H9 (cell line): ENCODE results near the gene CNNM2. TPM values are rescaled to one million over a fixed set of nuclear protein-coding genes. Genes with fewer than 3 reads are reported as not detected.

Experiments used
- DNase-seq: peaks from one replicate; pipeline ENCODE4 v3.0.0-alpha.2; 2017
- H2AFZ ChIP-seq: one replicate; pipeline ENCODE4 v1.6.1; 2013; ENCODE audit warnings: mild to moderate bottlenecking, low read length, control low read depth, moderate library complexity
- H2AK5ac ChIP-seq: 2 replicates; pipeline ENCODE4 v1.6.1; 2013; ENCODE audit warnings: low read length, control low read depth, mixed read lengths; ENCODE audit not compliant: insufficient read length
- H2BK120ac ChIP-seq: one replicate; pipeline ENCODE4 v1.6.1; 2013; ENCODE audit warnings: low read depth, mild to moderate bottlenecking, low read length, control low read depth, inconsistent platforms; ENCODE audit not compliant: poor library complexity, severe bottlenecking
- H2BK12ac ChIP-seq: 2 replicates; pipeline ENCODE4 v1.6.1; 2013; ENCODE audit warnings: low read length, control low read depth, mixed read lengths, low read depth; ENCODE audit not compliant: insufficient read length
- H2BK15ac ChIP-seq: 2 replicates; pipeline ENCODE4 v1.6.1; 2013; ENCODE audit warnings: low read depth, low read length, control low read depth
- H2BK20ac ChIP-seq: one replicate; pipeline ENCODE4 v1.6.1; 2013; ENCODE audit warnings: low read depth, mild to moderate bottlenecking, low read length, control low read depth, inconsistent platforms; ENCODE audit not compliant: poor library complexity, severe bottlenecking
- H2BK5ac ChIP-seq: 2 replicates; pipeline ENCODE4 v1.6.1; 2013; ENCODE audit warnings: low read length, control low read depth, mixed read lengths; ENCODE audit not compliant: insufficient read length
- H3K14ac ChIP-seq: 2 replicates; pipeline ENCODE4 v1.6.1; 2013; ENCODE audit warnings: low read length, control low read depth; ENCODE audit not compliant: insufficient read depth
- H3K18ac ChIP-seq: 2 replicates; pipeline ENCODE4 v1.6.1; 2013; ENCODE audit warnings: low read depth, mild to moderate bottlenecking, mixed read lengths, low read length, control low read depth; ENCODE audit not compliant: insufficient read length
- H3K23ac ChIP-seq: 2 replicates; pipeline ENCODE4 v1.6.1; 2013; ENCODE audit warnings: low read length, control low read depth, mixed read lengths, low read depth; ENCODE audit not compliant: insufficient read length
- H3K23me2 ChIP-seq: 2 replicates; pipeline ENCODE4 v1.6.1; 2013; ENCODE audit warnings: low read depth, mild to moderate bottlenecking, mixed read lengths, low read length, control low read depth; ENCODE audit not compliant: insufficient read length, poor library complexity, severe bottlenecking
- H3K27ac ChIP-seq: 2 replicates; pipeline ENCODE4 v1.5.1; 2013; ENCODE audit warnings: low read length, control low read depth, mixed read lengths, low read depth; ENCODE audit not compliant: insufficient read length
- H3K27me3 ChIP-seq: 2 replicates; pipeline ENCODE4 v1.6.1; 2013; ENCODE audit warnings: low read length, control low read depth, inconsistent platforms; ENCODE audit not compliant: insufficient read depth
- H3K4ac ChIP-seq: 2 replicates; pipeline ENCODE4 v1.6.1; 2013; ENCODE audit warnings: low read depth, mild to moderate bottlenecking, control low read depth, inconsistent platforms, low read length, moderate library complexity
- H3K4me1 ChIP-seq: 2 replicates; pipeline ENCODE4 v1.6.1; 2013; ENCODE audit warnings: low read length, control low read depth, inconsistent platforms; ENCODE audit not compliant: insufficient read depth
- H3K4me2 ChIP-seq: 2 replicates; pipeline ENCODE4 v1.6.1; 2013; ENCODE audit warnings: low read length, control low read depth, mixed read lengths; ENCODE audit not compliant: insufficient read length, insufficient read depth
- H3K56ac ChIP-seq: 2 replicates; pipeline ENCODE4 v1.6.1; 2013; ENCODE audit warnings: low read depth, mild to moderate bottlenecking, mixed read lengths, low read length, control low read depth; ENCODE audit not compliant: insufficient read length
- H3K79me1 ChIP-seq: 2 replicates; pipeline ENCODE4 v1.6.1; 2013; ENCODE audit warnings: low read depth, mild to moderate bottlenecking, moderate library complexity, low read length, control low read depth, inconsistent platforms; ENCODE audit not compliant: insufficient read depth, poor library complexity, severe bottlenecking
- H3K79me2 ChIP-seq: 2 replicates; pipeline ENCODE4 v1.6.1; 2013; ENCODE audit warnings: low read length, control low read depth, inconsistent platforms; ENCODE audit not compliant: insufficient read depth
- H3K9ac ChIP-seq: 2 replicates; pipeline ENCODE4 v1.6.1; 2013; ENCODE audit warnings: low read length, control low read depth, mixed read lengths; ENCODE audit not compliant: insufficient read length; ENCODE audit errors: extremely low read depth
- H3K9me3 ChIP-seq: one replicate; pipeline ENCODE4 v1.6.1; 2013; ENCODE audit warnings: low read depth, low read length, inconsistent platforms; ENCODE audit not compliant: control insufficient read depth
- H3T11ph ChIP-seq: one replicate; pipeline ENCODE4 v1.6.1; 2013; ENCODE audit warnings: mild to moderate bottlenecking, low read length, control low read depth, inconsistent platforms
- H4K20me1 ChIP-seq: one replicate; pipeline ENCODE4 v1.6.1; 2013; ENCODE audit not compliant: control insufficient read depth, insufficient read length, insufficient read depth
- H4K5ac ChIP-seq: 2 replicates; pipeline ENCODE4 v1.6.1; 2013; ENCODE audit warnings: low read depth, mild to moderate bottlenecking, mixed read lengths, low read length, control low read depth; ENCODE audit not compliant: insufficient read length
- H4K8ac ChIP-seq: replicated peaks from 2 replicates; pipeline ENCODE4 v1.6.1; 2013; ENCODE audit warnings: low read length, control low read depth, mixed read lengths, low read depth; ENCODE audit not compliant: insufficient read length
- H4K91ac ChIP-seq: 2 replicates; pipeline ENCODE4 v1.6.1; 2013; ENCODE audit warnings: low read depth, mild to moderate bottlenecking, moderate library complexity, mixed read lengths, low read length, control low read depth; ENCODE audit not compliant: insufficient read length
- H3K27ac Mint-ChIP-seq, 3 experiments: 2 replicates in 2 of 3; 3 replicates in 1 of 3; pipeline ENCODE4 v1.8.0; 2020 to 2021; ENCODE audit warnings: mixed read lengths in 3 of 3, mild to moderate bottlenecking in 1 of 3, moderate library complexity in 1 of 3
- H3K27me3 Mint-ChIP-seq: 2 replicates; pipeline ENCODE4 v1.8.0; 2021; ENCODE audit warnings: low read depth, mild to moderate bottlenecking, moderate library complexity, mixed read lengths
- H3K36me3 Mint-ChIP-seq, 3 experiments: 2 replicates in 2 of 3; 3 replicates in 1 of 3; pipeline ENCODE4 v1.8.0; 2020 to 2021; ENCODE audit warnings: low read depth in 3 of 3, mixed read lengths in 3 of 3; ENCODE audit not compliant: insufficient read depth in 1 of 3
- H3K4me1 Mint-ChIP-seq, 2 experiments: 2 replicates each; pipeline ENCODE4 v1.8.0; 2020; ENCODE audit warnings: mixed read lengths in 2 of 2
- H3K4me3 Mint-ChIP-seq, 2 experiments: 2 replicates in 1 of 2; 3 replicates in 1 of 2; pipeline ENCODE4 v1.8.0; 2020 to 2021; ENCODE audit warnings: mild to moderate bottlenecking in 2 of 2, mixed read lengths in 2 of 2, moderate library complexity in 1 of 2
- H3K9me3 Mint-ChIP-seq, 2 experiments: 2 replicates in 1 of 2; 3 replicates in 1 of 2; pipeline ENCODE4 v1.8.0; 2020; ENCODE audit warnings: mild to moderate bottlenecking in 2 of 2, mixed read lengths in 2 of 2, moderate library complexity in 1 of 2
- WGBS: extraction: QIAGEN DNeasy Blood & Tissue Kit; methylation state at CpG from one replicate; pipeline ENCODE4 v1.1.7; 2013; ENCODE audit warnings: missing lambda C conversion rate, low lambda C conversion rate, mixed read lengths; ENCODE audit not compliant: insufficient read length; ENCODE audit errors: extremely low coverage; 5-methylcytosine and 5-hydroxymethylcytosine counted together
- total RNA-seq: library from RNA; stranded (reverse); gene quantifications from 2 replicates; pipeline ENCODE4 v1.2.1, GENCODE V29; 2021
- TF ChIP-seq, protein P1 (sequence below): fragments of 200-600 bp; sonication (generic); conservative IDR thresholded peaks from 3 replicates; pipeline ENCODE4 v1.8.0; 2021; ENCODE audit warnings: antibody characterized with exemption, mild to moderate bottlenecking

Gene CNNM2
- total RNA-seq, 1 experiment from 2014 or later = 17.5 TPM

GRCh38 chr10:103082683-103083082, 164.6 kb downstream of the CNNM2 start:
- no peak overlapping the region for H2BK15ac ChIP-seq
- no peak overlapping the region for H2BK120ac ChIP-seq
- H3K4me1 Mint-ChIP-seq = 0 out of 4 replicates have a peak, but pooled peaks cover 0 to 2% of the 10 kb centered on the region in 2 experiments
- no peak overlapping the region for H2BK5ac ChIP-seq
- no peaks in the 10 kb centered on the region for H4K20me1 ChIP-seq
- no peak overlapping the region for H2BK20ac ChIP-seq
- no peak for DNase-seq
- H3K4ac ChIP-seq = no peak overlapping the region
- no peaks in the 10 kb centered on the region for H3K4me1 ChIP-seq
- WGBS = no CpG with 5 or more reads among the region's 1 CpG
- no peaks in the 10 kb centered on the region for H3K9me3 Mint-ChIP-seq
- H3K9ac ChIP-seq = no peak overlapping the region
- no peaks in the 10 kb centered on the region for H3K27me3 Mint-ChIP-seq
- no peak overlapping the region for H3T11ph ChIP-seq
- H3K27ac Mint-ChIP-seq = no peak overlapping the region; a peak in 2 of 7 replicates
- no peak overlapping the region for H2AFZ ChIP-seq
- H3K4me2 ChIP-seq = no peak overlapping the region
- H4K5ac ChIP-seq = no peak overlapping the region
- H2BK12ac ChIP-seq = no peak overlapping the region
- no peaks in the 10 kb centered on the region for H3K79me2 ChIP-seq
- no peaks in the 10 kb centered on the region for H3K79me1 ChIP-seq
- H2AK5ac ChIP-seq = no peak overlapping the region
- no peak overlapping the region; a peak in 1 of 5 replicates for H3K4me3 Mint-ChIP-seq
- TF ChIP-seq, protein P1, sequence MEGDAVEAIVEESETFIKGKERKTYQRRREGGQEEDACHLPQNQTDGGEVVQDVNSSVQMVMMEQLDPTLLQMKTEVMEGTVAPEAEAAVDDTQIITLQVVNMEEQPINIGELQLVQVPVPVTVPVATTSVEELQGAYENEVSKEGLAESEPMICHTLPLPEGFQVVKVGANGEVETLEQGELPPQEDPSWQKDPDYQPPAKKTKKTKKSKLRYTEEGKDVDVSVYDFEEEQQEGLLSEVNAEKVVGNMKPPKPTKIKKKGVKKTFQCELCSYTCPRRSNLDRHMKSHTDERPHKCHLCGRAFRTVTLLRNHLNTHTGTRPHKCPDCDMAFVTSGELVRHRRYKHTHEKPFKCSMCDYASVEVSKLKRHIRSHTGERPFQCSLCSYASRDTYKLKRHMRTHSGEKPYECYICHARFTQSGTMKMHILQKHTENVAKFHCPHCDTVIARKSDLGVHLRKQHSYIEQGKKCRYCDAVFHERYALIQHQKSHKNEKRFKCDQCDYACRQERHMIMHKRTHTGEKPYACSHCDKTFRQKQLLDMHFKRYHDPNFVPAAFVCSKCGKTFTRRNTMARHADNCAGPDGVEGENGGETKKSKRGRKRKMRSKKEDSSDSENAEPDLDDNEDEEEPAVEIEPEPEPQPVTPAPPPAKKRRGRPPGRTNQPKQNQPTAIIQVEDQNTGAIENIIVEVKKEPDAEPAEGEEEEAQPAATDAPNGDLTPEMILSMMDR = no peak
- H3K14ac ChIP-seq = no peak overlapping the region
- no peaks in the 10 kb centered on the region for H3K27me3 ChIP-seq
- peaks cover 2 to 31% (median 24%) of the 10 kb centered on the region in 3 experiments; a peak in 6 of 7 replicates for H3K36me3 Mint-ChIP-seq
- no peaks in the 10 kb centered on the region for H3K23me2 ChIP-seq
- no peak overlapping the region for H3K23ac ChIP-seq
- no peak overlapping the region for H3K18ac ChIP-seq
- no peaks in the 10 kb centered on the region for H3K9me3 ChIP-seq
- H3K56ac ChIP-seq = no peak overlapping the region
- H3K27ac ChIP-seq = no peak overlapping the region
- H4K8ac ChIP-seq = no peak overlapping the region
- no peak overlapping the region for H4K91ac ChIP-seq
